LoVo (cell line): ENCODE measurements around the gene ZNF691.
A peak's percentile ranks its signal among the peaks of the same experiment; 100 is the strongest.
"Not testable (repeated sequence)": the region's sequence is repeated elsewhere in the genome, so short reads cannot be mapped to it uniquely, and the experiment has no call there.

Experiments
- DNase-seq: peaks from one replicate; pipeline ENCODE4 v3.0.0-alpha.2; 2016; ENCODE audit warnings: low spot score

Gene ZNF691, protein sequence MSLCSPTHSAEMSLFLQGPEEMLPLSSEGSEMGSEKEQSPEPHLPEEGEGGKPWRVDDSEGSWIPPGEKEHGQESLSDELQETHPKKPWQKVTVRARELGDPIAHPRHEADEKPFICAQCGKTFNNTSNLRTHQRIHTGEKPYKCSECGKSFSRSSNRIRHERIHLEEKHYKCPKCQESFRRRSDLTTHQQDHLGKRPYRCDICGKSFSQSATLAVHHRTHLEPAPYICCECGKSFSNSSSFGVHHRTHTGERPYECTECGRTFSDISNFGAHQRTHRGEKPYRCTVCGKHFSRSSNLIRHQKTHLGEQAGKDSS

DNA sequence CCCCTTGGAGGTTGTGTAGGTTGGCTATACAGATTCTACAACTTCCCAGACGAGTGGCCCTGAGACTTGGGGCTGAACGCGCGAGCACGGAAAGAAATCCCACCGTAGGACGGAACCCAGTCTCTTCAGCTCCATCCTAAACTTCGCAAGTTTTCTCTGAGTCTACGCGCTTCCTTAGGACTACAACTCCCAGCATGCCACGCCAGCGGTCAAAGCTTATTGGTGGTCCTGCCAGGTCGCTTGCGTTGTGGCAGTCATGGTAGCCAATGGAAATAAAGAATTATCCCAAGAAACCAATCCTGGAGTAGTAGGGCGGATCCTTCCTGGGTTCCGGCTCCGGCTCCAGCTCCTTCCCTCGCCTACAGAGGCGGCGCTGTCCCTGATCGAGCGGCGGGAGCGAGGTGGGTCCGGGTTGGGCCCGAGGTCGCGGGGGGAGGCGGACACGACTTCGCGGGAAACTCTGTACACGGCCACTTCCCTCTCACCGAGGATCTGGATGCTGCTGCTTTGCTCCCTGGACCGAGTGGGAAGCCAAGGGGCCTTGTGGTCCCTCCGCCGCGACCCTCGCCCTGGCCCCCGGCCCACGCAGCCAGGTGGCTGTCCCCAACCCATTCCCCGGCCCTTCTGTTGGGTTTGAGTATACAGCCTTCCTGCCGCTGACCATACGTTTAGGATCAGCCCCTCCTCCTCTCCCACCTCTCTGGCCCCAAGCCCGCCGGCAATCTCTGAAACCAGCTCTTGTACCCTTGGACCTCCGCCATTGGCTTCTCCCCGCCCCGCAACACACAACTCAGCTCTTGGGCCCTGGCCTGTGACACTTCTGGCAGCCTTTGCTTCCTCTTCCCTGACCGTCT, at the start of gene ZNF691:
Gene ZNF691 (plus strand): TSS at position 357 of the 854 bp plus-strand sequence. CDS start 3,046 bp downstream, outside the sequence.
- DNase-seq = peak; percentile 94

DNA sequence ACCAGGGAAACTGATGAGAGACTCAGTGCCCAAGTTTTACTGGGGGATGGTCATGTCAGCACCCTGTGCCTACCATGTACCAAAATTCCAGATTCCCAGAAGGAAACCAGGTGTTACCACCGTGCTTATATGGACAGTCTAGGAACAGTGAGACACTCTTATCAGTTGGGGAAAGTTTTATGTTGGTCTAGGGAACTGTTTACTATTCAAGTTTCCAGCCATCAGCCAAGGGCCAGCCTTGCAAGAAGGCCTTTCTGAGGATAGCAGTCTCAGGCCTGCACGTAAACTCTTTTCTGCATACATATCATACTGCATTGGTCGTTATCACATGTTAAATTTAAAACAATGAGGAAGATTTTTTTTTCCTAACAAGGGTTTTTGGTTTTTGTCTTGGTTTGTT, 49.0 kb upstream of the ZNF691 start:
- DNase-seq = no peak

DNA sequence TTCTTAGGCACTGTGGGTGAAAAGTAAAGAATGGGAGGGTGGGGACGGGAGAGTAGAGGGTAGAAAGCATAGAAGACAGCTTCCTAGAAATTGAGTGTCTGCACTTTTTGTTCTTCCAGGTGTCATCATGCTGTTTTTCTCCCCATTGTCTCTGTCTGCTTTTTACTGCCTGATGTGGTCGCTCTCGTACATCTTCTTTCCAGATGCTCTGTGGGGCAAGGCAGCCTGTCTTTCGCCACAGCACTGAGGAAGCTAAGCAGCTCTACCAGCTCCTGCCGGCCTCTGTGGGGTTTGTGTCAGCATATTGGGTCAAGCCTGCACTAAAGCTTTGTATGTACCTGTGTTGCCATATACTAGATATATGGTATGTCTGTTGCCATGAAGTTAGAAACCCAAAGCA, 48.4 kb upstream of the ZNF691 start:
- no peak for DNase-seq

DNA sequence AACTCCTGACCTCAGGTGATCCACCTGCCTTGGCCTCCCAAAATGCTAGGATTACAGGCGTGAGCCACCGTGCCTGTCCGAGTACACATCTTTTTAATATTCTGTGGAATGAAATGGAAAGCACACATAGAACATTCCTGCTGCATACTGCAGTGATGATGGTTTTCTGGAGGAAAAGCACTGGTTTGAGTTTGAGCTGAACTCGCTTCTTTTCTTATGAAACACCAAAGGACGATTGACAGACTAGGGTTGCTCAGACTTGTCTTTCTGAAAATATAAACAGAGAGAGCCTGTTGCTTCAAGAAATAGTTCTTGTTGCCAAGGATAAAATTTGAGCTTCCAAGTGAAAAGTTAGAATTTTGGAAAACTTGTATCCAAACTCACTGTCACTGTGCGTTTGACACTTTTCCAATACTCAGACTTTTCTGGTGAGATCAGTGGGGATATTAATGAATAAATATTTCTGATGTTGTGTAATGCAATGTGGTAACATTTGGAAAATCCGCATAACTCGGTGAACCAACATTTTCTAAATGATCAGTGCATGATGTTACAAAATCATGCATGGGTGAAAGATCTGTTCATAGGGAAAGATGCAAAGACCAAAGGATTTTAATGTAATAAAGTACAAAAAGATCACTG, 44.5 kb upstream of the ZNF691 start:
- DNase-seq = no peak

DNA sequence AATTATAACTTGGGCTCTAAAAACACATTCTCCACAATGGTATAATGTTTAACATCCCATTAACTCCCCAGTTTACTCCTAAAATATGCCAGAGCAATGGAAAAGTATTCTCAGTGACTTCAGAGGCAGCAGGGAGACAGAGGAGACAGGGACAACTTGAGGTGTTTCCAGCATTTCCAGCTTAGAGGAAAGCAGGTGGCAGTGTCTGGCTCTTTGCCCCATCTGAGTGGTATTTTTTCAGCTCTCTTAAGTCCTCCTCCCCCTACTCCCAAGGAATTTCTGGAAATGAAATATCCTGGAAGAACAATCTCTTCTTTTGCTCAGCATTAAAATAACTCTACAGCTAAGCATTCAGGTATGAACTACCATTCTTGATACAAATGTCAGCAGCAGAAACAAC, 40.2 kb upstream of the ZNF691 start:
- no peak for DNase-seq

DNA sequence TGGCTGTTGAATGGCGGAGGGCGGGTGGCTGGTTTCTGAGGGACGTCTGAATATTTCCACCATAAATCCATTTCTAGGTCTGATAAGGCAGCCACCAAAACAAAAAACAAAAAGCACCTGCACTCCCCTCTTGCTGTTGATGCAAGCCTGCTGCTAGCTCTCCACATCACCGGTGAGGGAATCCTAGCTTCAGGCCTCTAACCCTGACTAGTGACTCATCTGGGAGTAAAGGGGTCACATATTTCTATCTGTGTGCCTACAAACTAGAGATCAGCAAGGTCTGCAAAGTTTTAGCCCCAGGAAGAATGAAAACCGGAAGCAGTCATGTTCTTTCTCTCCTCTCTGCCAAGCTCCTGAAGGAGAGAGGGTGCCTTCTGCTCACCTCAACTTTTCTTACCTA, 39.8 kb upstream of the ZNF691 start:
- DNase-seq = no peak

DNA sequence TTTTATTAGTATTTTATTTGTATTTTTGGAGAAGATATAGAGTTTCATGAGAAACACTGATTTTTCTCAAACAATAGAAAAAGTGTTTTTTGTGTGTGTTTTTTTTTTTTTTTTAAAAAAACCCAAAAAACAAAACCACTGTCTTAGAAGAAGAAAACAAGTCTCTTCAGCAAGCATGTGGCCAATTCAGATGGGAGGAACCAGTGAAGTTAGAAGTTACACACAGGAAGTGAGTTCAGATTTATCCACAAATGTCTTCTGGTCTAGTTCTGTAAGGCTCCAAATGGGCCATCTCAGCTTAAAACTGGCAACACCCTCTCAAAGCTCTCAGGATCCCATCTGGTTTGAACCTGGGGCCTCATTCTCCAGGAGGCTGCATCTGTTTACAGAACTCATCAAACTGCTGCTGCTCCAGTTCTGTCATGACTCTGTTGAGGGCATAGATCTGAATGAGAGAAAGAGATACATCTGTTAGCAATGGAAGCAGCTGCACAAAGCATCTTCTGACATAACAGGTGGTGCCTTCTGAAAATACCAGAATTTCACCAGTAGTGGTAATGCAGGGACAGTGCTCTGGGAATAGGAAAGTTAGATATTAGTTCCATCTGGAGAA, 39.3 kb upstream of the ZNF691 start:
- no peak for DNase-seq

DNA sequence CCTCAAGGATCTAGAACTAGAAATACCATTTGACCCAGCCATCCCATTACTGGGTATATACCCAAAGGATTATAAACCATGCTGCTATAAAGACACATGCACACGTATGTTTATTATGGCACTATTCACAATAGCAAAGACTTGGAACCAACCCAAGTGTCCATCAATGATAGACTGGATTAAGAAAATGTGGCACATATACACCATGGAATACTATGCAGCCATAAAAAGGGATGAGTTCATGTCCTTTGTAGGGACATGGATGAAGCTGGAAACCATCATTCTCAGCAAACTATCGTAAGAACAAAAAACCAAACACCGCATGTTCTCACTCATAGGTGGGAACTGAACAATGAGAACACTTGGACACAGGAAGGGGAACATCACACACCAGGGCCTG, 31.6 kb upstream of the ZNF691 start:
- DNase-seq = not testable (repeated sequence)

DNA sequence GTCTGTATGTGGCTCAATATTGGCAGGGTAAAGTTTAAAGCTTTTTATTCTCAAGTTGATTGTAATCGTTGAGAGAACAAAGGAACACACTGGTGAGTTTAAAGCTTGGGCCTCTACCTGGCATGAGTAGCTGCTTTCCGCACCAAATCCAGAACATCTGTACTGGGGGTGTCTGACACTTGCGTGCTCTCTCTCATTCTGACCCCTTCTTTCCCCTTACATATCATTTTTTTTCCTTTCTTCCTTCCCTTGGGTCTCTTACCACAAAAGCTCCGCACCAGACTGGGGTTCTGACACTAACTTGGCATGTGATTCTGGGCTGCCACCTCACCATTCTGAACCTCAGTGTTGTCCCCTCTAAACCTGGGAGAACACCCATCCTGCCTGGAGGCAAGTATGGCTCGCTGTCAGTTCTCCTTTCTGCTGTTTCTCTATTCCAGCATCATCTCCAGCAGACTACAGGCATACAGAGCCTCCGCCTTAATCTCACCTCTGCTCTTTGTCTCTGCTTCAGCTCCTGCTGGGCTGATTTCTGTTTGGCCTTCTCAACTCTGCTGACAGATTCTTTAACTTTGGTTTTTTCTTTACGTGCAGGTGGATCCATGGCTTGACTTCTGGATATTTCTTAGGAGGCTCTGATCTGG, 30.4 kb upstream of the ZNF691 start:
- no peak for DNase-seq

DNA sequence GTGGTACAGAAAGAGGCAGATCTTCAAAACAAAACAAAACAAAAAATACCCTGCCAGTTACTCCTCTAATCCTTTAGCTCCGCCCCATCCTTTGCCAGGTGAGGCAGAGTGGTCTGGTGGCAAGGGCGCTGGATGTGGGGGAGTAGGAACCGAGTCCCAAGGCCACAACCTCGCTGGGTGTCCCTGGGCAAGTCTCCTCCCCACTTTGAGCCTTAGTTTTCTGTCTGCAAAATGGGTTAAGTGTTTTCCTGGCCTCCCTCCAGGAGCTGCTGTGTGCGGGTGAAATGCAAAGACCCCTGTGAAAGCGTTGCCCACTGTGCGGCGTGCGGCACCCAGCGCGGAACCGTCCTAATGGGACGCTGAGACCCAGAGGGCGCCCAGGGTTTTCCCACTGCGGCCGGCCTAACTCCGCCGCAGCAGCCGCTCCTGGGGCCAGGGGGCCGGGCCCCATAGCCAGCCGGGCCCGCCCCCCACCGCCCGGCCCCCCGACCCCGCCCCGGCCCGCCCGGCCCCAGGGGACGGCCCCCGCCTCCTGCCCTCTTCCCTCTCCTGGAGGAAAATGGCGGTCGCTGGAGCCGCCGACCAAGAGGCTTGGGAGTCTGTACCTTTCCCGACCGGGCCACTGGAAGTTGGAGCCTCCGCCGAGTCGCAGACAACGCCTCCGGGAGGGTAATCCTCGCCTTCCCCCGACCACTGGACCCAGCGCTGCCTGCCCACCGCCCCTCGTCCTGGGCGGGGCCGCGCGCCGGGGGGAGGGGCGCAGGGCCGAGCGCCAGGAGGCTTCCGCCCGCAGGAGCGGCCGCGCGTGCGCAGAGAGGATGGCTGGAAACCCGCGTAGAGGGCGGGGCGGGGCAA, 29.6 kb upstream of the ZNF691 start, which contains the start of the genes ERMAP and SVBP:
Gene ERMAP (plus strand): TSS at position 538 of the 855 bp plus-strand sequence. CDS start 13,327 bp downstream, outside the sequence.
Gene SVBP (minus strand): TSS at position 813 of the 855 bp plus-strand sequence. CDS start 853 bp downstream, outside the sequence.
- DNase-seq = peak; percentile 93

DNA sequence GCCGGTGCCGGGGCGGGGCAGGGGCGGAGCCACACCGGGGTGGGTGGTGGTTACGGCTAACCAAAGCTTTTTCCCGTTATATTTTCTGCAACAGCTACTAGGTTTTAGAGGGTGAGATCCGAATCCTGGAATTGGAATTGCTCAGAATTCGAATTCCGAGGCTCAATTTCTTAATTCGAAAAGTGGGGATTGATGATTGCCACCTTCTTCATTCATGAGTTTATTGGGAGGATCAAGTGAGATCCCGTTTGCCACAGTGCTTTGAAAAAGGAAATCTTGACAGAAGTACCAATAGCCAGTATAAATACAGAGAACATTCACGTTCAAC, 29.0 kb upstream of the ZNF691 start:
- no peak for DNase-seq

DNA sequence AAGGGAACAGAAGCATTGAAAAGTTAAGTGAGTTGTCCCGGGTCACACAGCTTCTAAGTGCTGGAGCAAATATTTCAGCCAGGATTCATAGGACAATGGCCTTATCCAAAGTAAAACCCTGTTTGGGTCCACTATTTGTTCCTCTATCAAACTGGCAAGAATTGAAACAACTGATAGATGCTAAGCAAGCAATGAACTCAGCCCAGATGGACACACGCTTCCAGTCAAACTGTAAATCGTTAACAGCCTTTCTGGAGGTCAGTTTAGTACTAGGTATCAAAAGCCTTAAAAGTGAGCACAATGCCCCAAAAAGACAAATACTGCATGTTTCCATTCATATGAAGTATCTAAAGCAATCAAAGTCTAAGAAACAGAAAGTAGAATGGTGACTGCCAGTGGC, 28.4 kb upstream of the ZNF691 start:
- no peak for DNase-seq

DNA sequence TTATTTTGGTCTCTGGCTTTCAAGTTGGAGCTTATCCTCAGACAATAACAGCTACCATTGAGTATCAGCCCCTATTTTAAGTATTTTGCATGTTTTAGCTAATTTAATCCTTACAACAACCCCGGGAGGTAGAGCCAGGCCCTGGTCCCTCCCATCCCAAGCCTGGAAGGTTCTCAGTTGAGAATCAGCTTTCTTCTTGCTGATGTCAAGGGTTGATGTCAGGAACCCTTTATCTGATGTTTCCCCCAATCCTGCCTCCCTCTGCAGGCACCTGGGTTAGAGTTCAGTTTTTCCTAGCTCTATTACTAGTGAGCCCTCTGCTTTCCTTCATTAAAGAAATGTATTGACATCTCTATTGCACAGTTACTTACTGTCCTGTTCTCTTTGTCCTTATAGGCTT, 25.6 kb upstream of the ZNF691 start:
- DNase-seq = no peak

DNA sequence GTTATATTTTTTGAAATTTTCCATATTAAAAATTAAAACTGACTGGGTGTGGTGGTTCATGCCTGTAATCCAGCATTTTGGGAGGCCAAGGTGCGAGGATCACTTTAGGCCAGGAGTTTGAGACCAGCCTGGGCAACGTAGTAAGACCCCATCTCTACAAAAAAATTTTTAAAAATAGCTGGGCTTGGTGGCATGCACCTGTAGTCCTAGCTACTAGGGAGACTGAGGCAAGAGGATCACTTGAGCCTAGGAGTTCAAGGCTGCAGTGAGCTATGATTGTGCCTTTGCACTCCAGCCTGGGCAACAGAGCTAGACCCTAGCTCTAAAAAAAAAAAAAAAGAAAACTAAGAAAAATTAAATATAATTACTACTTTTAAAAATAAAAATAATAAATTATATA, 24.7 kb upstream of the ZNF691 start:
- DNase-seq = no peak

DNA sequence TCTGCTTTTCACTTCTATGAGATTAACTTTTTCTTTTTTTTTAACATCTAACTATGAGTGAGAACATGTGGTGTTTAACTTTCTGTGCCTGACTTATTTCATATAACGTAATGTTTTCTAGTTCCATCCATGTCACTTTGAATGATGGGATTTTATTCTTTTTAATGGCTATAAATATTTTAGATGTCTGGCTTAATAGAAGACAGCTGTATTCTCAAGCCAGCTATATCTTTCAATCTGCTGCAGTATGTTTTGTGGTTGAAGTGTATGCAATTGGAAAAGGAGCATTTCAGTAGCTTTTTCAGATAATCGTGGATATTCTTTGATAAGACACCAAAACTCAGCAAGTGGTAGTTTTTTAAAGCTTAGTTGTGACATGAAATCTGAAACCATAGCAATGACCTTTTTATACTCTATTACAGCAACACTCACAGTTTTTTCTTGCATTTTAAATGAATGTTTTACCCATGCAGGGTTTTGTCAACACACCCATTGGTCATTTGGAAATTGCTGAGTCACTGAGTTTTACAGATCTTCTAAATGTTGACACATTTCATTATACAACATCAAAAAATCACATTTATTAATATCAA, 23.5 kb upstream of the ZNF691 start:
- no peak for DNase-seq

DNA sequence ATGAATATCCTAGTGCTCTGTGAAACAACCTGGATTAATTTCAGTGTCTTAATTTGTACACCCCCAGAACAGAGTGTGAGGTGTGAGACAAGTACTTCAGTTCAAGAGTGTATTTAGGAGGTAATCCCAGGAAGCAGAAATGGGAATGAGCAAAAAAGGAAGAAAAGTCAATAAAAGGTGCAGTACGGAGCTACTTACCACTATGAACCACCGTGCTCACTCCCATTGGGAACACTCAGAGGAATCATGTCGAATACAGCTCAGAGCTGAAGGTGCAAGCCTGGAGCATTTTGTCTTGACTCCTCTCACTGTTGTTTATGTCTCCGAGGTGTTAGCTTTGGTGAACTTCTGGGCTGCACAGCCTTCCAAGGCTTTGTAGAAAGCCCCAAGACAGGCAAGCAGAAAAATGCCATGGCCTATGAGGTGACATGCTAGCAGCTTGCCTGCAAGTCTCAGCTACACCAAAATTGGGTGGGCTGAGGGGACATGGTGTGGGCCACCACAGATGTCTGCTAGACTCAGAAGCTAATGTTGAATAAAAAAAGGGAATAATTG, 21.9 kb upstream of the ZNF691 start:
- no peak for DNase-seq

DNA sequence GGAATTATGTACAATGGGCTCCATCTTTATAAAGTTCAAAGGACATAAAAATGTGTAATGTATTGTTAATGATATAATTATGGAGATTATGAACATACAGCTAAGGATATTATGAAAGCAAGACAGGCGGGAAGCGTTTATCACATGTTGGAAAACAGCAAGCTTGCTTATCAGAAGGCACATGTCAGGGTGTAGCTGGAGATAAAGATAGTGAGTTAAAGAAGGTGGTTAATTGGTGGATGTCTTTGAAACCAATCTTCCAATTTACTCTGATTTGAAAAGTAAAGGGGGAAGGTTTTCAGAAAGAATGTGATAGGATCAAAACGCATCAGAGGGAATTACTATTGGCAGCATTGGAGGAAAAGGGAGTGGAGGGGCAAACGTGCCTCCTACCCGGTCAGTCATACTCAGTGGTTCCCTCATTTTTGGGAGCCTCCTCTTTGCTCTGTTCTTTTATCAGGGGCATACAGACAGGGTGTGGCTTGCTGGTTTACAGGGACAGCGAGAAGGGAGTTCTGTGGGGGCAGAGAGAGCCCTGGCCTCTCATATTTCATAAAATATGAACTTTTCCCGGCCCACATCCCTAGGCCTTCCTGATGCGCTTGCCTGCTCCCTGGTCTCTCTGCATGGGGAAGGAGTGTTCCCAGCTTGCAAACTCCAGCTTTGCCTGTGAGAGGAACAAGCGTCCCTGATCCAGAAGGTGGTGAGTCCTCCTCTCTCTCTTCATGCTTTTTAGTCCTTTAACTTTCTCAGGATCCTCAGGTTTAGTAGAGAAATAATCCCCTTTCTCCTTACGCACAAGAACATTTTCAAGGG, 21.2 kb upstream of the ZNF691 start:
- no peak for DNase-seq

DNA sequence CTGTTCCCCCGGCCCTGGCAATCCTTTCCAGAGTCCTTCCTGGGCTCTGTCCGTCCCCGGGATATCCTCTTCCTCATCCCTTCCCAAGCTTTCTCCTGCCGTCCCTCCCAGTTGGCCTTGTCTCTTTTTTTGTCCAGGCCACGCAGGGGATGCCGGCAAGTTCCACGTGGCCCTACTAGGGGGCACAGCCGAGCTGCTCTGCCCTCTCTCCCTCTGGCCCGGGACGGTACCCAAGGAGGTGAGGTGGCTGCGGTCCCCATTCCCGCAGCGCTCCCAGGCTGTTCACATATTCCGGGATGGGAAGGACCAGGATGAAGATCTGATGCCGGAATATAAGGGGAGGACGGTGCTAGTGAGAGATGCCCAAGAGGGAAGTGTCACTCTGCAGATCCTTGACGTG, 15.8 kb upstream of the ZNF691 start:
- DNase-seq = no peak

DNA sequence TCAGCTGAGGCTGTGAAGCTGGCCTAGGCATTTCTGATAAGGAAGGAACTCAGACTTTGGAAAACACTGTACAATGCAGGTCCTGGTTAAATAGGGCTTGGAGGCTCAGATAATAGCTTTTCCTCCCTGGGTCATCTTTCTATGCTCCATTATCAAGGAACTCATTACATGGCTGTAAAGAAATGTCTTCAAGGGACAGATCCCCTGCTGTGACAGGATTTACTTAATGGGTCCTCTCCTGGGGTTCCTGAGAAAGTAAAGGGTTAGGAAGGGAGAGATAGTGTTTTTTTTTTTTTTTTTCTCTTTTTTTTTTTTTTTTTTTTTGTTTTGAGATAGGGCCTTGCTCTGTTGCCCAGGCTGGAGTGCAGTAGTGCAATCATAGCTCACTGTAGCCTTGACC, 15.1 kb upstream of the ZNF691 start:
- no peak for DNase-seq
